ENCODE data around the gene CC2D1B.

Gene CC2D1B

GRCh38 chr1:52357397-52357796 is 8.6 kb downstream of the CC2D1B start:
- H3K27me3 ChIP-seq (ENCODE audit: control insufficient read depth in 1 of 2, insufficient read depth in 2 of 2, low read length in 2 of 2): no peaks in the 10 kb centered on the region
- H3K4me3 ChIP-seq (ENCODE audit: low read depth in 1 of 2, low read length in 2 of 2): no peak overlapping the region
- no peak overlapping the region for H3K27ac ChIP-seq (ENCODE audit: low read depth, low read length)
- no peak overlapping the region for H3K9ac ChIP-seq (ENCODE audit: low read length)
- H3K4me1 ChIP-seq (ENCODE audit: insufficient read depth, low read length): no peaks in the 10 kb centered on the region
- H3K36me3 ChIP-seq (ENCODE audit: insufficient read depth, low read length): peaks cover 98% of the 10 kb centered on the region
- H3K9me3 ChIP-seq (ENCODE audit: low read length): no peaks in the 10 kb centered on the region

GRCh38 chr1:52356818-52357355 is 9.1 kb downstream of the CC2D1B start:
- Histone ChIP-seq H3K4me3 (ENCODE audit: low read depth in 1 of 2, low read length in 2 of 2) (no peak overlapping the region), H3K27ac (ENCODE audit: low read depth, low read length) (no peak overlapping the region), H3K36me3 (ENCODE audit: insufficient read depth, low read length) (peaks cover 93% of the 10 kb centered on the region)

GRCh38 chr1:52355847-52356505 is 10.0 kb downstream of the CC2D1B start:
- Histone ChIP-seq H3K9ac (ENCODE audit: low read length) (no peak overlapping the region), H3K4me3 (ENCODE audit: low read depth in 1 of 2, low read length in 2 of 2) (no peak overlapping the region), H3K9me3 (ENCODE audit: low read length) (no peaks in the 10 kb centered on the region), H3K36me3 (ENCODE audit: insufficient read depth, low read length) (peaks cover 85% of the 10 kb centered on the region), H3K27me3 (ENCODE audit: control insufficient read depth in 1 of 2, insufficient read depth in 2 of 2, low read length in 2 of 2) (no peaks in the 10 kb centered on the region), H3K27ac (ENCODE audit: low read depth, low read length) (no peak overlapping the region), H3K4me1 (ENCODE audit: insufficient read depth, low read length) (no peaks in the 10 kb centered on the region)

More at GRCh38 chr1:52356818-52357355, 9.1 kb downstream of the CC2D1B start:
- Histone ChIP-seq H3K4me1 (ENCODE audit: insufficient read depth, low read length) (no peaks in the 10 kb centered on the region), H3K9me3 (ENCODE audit: low read length) (no peaks in the 10 kb centered on the region), H3K9ac (ENCODE audit: low read length) (no peak overlapping the region), H3K27me3 (ENCODE audit: control insufficient read depth in 1 of 2, insufficient read depth in 2 of 2, low read length in 2 of 2) (no peaks in the 10 kb centered on the region)

GRCh38 chr1:52355436-52355835 is 10.6 kb downstream of the CC2D1B start:
- no peak overlapping the region for H3K27ac ChIP-seq (ENCODE audit: low read depth, low read length)

GRCh38 chr1:52352690-52353089 is 13.3 kb downstream of the CC2D1B start:
- Histone ChIP-seq H3K4me3 (ENCODE audit: low read depth in 1 of 2, low read length in 2 of 2) (no peak overlapping the region), H3K9ac (ENCODE audit: low read length) (no peak overlapping the region), H3K27ac (ENCODE audit: low read depth, low read length) (no peak overlapping the region), H3K36me3 (ENCODE audit: insufficient read depth, low read length) (peaks cover 65% of the 10 kb centered on the region), H3K9me3 (ENCODE audit: low read length) (no peaks in the 10 kb centered on the region), H3K27me3 (ENCODE audit: control insufficient read depth in 1 of 2, insufficient read depth in 2 of 2, low read length in 2 of 2) (no peaks in the 10 kb centered on the region), H3K4me1 (ENCODE audit: insufficient read depth, low read length) (no peaks in the 10 kb centered on the region)

More at GRCh38 chr1:52355436-52355835, 10.6 kb downstream of the CC2D1B start:
- Histone ChIP-seq H3K4me3 (ENCODE audit: low read depth in 1 of 2, low read length in 2 of 2) (no peak overlapping the region), H3K9me3 (ENCODE audit: low read length) (no peaks in the 10 kb centered on the region), H3K27me3 (ENCODE audit: control insufficient read depth in 1 of 2, insufficient read depth in 2 of 2, low read length in 2 of 2) (no peaks in the 10 kb centered on the region), H3K36me3 (ENCODE audit: insufficient read depth, low read length) (peaks cover 84% of the 10 kb centered on the region), H3K4me1 (ENCODE audit: insufficient read depth, low read length) (no peaks in the 10 kb centered on the region), H3K9ac (ENCODE audit: low read length) (no peak overlapping the region)

GRCh38 chr1:52348704-52349300 is 17.2 kb downstream of the CC2D1B start:
- H3K27me3 ChIP-seq (ENCODE audit: control insufficient read depth in 1 of 2, insufficient read depth in 2 of 2, low read length in 2 of 2): no peaks in the 10 kb centered on the region
- H3K4me3 ChIP-seq (ENCODE audit: low read depth in 1 of 2, low read length in 2 of 2): no peak overlapping the region
- H3K9ac ChIP-seq (ENCODE audit: low read length): no peak overlapping the region
- H3K9me3 ChIP-seq (ENCODE audit: low read length): no peaks in the 10 kb centered on the region
- peaks cover 38% of the 10 kb centered on the region for H3K36me3 ChIP-seq (ENCODE audit: insufficient read depth, low read length)
- no peaks in the 10 kb centered on the region for H3K4me1 ChIP-seq (ENCODE audit: insufficient read depth, low read length)
- no peak overlapping the region for H3K27ac ChIP-seq (ENCODE audit: low read depth, low read length)

- Histone ChIP-seq H3K9ac (ENCODE audit: low read length) (no peak overlapping the region), H3K36me3 (ENCODE audit: insufficient read depth, low read length) (peaks cover 25% of the 10 kb centered on the region), H3K4me1 (ENCODE audit: insufficient read depth, low read length) (no peaks in the 10 kb centered on the region), H3K9me3 (ENCODE audit: low read length) (no peaks in the 10 kb centered on the region), H3K27me3 (ENCODE audit: control insufficient read depth in 1 of 2, insufficient read depth in 2 of 2, low read length in 2 of 2) (no peaks in the 10 kb centered on the region), H3K27ac (ENCODE audit: low read depth, low read length) (no peak overlapping the region), H3K4me3 (ENCODE audit: low read depth in 1 of 2, low read length in 2 of 2) (no peak overlapping the region)
Measured at GRCh38 chr1:52346653-52347052, 19.4 kb downstream of the CC2D1B start.

GRCh38 chr1:52345252-52345651 is 20.8 kb downstream of the CC2D1B start:
- H3K27ac ChIP-seq (ENCODE audit: low read depth, low read length): no peak overlapping the region
- no peaks in the 10 kb centered on the region for H3K9me3 ChIP-seq (ENCODE audit: low read length)
- no peak overlapping the region for H3K9ac ChIP-seq (ENCODE audit: low read length)
- no peaks in the 10 kb centered on the region for H3K27me3 ChIP-seq (ENCODE audit: control insufficient read depth in 1 of 2, insufficient read depth in 2 of 2, low read length in 2 of 2)
- H3K4me3 ChIP-seq (ENCODE audit: low read depth in 1 of 2, low read length in 2 of 2): no peak overlapping the region
- H3K36me3 ChIP-seq (ENCODE audit: insufficient read depth, low read length): peaks cover 19% of the 10 kb centered on the region
- H3K4me1 ChIP-seq (ENCODE audit: insufficient read depth, low read length): no peaks in the 10 kb centered on the region

- H3K36me3 ChIP-seq (ENCODE audit: insufficient read depth, low read length): peaks cover 17% of the 10 kb centered on the region
- no peak overlapping the region for H3K9ac ChIP-seq (ENCODE audit: low read length)
- no peaks in the 10 kb centered on the region for H3K9me3 ChIP-seq (ENCODE audit: low read length)
- H3K4me3 ChIP-seq (ENCODE audit: low read depth in 1 of 2, low read length in 2 of 2): no peak overlapping the region
- H3K4me1 ChIP-seq (ENCODE audit: insufficient read depth, low read length): no peaks in the 10 kb centered on the region
- H3K27ac ChIP-seq (ENCODE audit: low read depth, low read length): no peak overlapping the region
- H3K27me3 ChIP-seq (ENCODE audit: control insufficient read depth in 1 of 2, insufficient read depth in 2 of 2, low read length in 2 of 2): no peaks in the 10 kb centered on the region
Measured at GRCh38 chr1:52343979-52344378, 22.0 kb downstream of the CC2D1B start.

- Histone ChIP-seq H3K9ac (ENCODE audit: low read length) (no peak overlapping the region), H3K9me3 (ENCODE audit: low read length) (no peaks in the 10 kb centered on the region), H3K27me3 (ENCODE audit: control insufficient read depth in 1 of 2, insufficient read depth in 2 of 2, low read length in 2 of 2) (no peaks in the 10 kb centered on the region), H3K4me1 (ENCODE audit: insufficient read depth, low read length) (no peaks in the 10 kb centered on the region), H3K36me3 (ENCODE audit: insufficient read depth, low read length) (peaks cover 26% of the 10 kb centered on the region), H3K4me3 (ENCODE audit: low read depth in 1 of 2, low read length in 2 of 2) (no peak overlapping the region), H3K27ac (ENCODE audit: low read depth, low read length) (no peak overlapping the region)
Measured at GRCh38 chr1:52341655-52342260, 24.2 kb downstream of the CC2D1B start.

- Histone ChIP-seq H3K4me3 (ENCODE audit: low read depth in 1 of 2, low read length in 2 of 2) (no peak overlapping the region), H3K4me1 (ENCODE audit: insufficient read depth, low read length) (no peaks in the 10 kb centered on the region), H3K9me3 (ENCODE audit: low read length) (no peaks in the 10 kb centered on the region), H3K27me3 (ENCODE audit: control insufficient read depth in 1 of 2, insufficient read depth in 2 of 2, low read length in 2 of 2) (no peaks in the 10 kb centered on the region), H3K27ac (ENCODE audit: low read depth, low read length) (no peak overlapping the region), H3K9ac (ENCODE audit: low read length) (no peak overlapping the region), H3K36me3 (ENCODE audit: insufficient read depth, low read length) (peaks cover 27% of the 10 kb centered on the region)
Measured at GRCh38 chr1:52337439-52337838, 28.6 kb downstream of the CC2D1B start.
